ENCODE measurements around the gene CCDC27. TPM values are rescaled to one million over a fixed set of nuclear protein-coding genes. Genes with fewer than 3 reads are reported as not detected.

Gene CCDC27
- total RNA-seq, 4 donors from 2014 or later = 0.13 TPM; not detected in 3

DNA sequence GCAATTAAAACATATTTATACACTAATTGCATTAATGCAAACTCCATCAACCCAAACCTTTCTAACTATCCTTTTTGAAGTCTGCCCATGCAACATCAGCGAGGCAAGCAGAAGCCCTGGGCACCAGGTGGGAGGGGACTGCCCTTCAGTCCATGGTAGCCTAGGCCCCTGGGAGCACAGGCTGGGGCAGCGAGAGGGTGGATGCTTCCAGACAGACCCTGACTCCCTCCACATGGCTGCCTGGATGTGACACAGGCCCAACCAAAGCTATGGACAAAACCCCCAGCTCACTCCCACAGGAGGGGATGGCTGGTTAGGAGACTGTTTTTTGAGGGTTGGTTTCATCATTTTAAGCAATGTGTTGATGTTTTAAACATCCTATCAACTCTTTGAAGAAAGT is 61.8 kb downstream of the CCDC27 start:
- DNase-seq = no peak
- H3K9me3 ChIP-seq = no peaks in the 10 kb centered on the region
- intact Hi-C loops (cut with DNase I) = no loop called here
- peaks cover 14 to 19% of the 10 kb centered on the region in 2 donors for H3K36me3 ChIP-seq
- no peak overlapping the region for H3K4me3 ChIP-seq (replicated peaks in 1 of 3)
- H3K27me3 ChIP-seq = no peaks in the 10 kb centered on the region
- 92 to 100% methylated on average over 2 of the region's 2 CpGs for WGBS, 2 donors
- H3K27ac ChIP-seq = no peak overlapping the region
- TF ChIP-seq POLR2A (IDR thresholded peaks at IDR 0.05) = no peak
- TF ChIP-seq, protein P1, sequence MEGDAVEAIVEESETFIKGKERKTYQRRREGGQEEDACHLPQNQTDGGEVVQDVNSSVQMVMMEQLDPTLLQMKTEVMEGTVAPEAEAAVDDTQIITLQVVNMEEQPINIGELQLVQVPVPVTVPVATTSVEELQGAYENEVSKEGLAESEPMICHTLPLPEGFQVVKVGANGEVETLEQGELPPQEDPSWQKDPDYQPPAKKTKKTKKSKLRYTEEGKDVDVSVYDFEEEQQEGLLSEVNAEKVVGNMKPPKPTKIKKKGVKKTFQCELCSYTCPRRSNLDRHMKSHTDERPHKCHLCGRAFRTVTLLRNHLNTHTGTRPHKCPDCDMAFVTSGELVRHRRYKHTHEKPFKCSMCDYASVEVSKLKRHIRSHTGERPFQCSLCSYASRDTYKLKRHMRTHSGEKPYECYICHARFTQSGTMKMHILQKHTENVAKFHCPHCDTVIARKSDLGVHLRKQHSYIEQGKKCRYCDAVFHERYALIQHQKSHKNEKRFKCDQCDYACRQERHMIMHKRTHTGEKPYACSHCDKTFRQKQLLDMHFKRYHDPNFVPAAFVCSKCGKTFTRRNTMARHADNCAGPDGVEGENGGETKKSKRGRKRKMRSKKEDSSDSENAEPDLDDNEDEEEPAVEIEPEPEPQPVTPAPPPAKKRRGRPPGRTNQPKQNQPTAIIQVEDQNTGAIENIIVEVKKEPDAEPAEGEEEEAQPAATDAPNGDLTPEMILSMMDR (IDR thresholded peaks at IDR 0.05) = no peak
- H3K4me1 ChIP-seq = no peaks in the 10 kb centered on the region

DNA sequence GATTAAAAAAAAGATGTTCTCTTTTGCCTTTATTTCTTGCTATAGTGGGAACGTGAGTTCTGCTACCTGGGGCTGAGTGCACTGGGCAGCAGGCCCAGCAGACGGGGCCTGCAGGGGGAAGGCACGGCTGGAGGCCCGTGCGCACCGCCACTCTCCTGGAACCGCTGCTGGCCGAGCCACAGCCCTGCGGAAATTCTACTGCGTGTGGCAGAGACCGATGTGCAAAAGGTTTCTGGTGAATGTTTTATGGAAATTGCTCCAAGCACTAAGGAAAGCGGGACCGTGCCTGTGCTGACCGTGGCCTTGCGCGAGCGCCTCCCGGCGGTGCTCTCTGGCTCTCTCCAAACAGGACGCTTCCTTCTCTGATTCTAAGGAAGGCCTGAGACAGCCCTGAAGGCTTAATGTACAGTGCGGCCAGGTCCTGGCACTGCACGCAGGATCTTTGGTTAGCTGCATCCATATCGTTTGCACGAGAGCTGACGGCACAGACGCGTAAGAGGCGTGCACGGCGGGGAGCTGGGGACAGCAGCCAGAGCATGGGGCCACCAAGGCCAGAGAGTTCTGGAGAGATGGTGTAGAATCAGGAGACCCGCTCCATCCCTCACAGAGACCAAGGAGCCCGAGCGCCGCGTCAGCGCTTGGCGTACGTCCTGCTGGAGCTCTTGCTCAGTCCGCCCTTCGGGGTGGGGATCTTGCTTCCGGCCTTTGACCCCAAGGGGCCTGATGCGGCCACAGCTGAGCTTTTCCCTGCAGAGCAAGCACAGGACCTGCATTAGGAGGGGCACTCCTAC is 62.7 kb downstream of the CCDC27 start:
- WGBS, 2 donors = 90 to 91% methylated on average over 42 of the region's 42 CpGs
- Histone ChIP-seq H3K4me3 (replicated peaks in 1 of 3) (no peak overlapping the region), H3K27ac (no peak overlapping the region), H3K9me3 (no peaks in the 10 kb centered on the region), H3K4me1 (no peaks in the 10 kb centered on the region), H3K27me3 (no peaks in the 10 kb centered on the region), H3K36me3 (peaks cover 14 to 28% of the 10 kb centered on the region in 2 donors)
- intact Hi-C loops (cut with DNase I) = no loop called here
- peak in 1 of 2 donors; percentile 17 for DNase-seq
- TF ChIP-seq, protein P1 (IDR thresholded peaks at IDR 0.05) = no peak
- no peak for TF ChIP-seq POLR2A (IDR thresholded peaks at IDR 0.05)

DNA sequence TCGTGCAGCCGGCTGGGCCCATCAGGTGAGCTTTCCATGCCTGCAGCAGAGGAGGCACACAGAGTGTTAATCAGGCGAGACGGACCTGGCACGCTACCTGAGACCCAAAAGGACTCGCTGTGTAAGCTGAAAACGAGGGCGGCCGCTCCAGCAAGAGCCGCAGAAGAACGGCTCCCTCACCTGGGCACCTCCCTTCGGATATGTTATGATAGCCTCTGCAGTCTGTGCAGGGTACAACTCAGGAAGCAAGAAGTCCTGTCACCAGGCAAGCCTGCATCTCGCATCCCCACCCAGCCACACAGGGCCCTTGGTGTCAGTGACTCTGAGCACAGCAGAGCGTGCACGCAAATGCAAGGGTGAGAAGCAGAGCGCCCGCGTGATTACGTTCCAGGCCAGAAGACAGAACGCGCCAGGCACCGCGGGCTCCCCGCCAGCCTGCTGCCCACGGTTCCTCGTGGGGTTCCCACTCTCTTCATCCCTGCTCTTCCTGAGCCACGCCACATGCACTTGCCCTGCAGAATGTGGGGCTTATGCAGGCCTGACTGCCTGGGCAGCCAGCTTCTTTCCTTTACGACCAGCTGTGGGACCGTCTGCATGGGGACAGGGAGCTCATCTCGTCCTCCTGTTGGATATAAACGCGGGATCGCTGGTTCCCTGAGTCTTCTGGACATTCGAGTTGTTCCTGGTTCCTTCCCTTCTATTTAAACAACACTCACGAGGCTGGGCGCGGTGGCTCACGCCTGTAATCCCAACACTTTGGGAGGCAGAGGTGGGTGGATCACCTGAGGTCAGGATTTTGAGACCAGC is 64.3 kb downstream of the CCDC27 start:
- Histone ChIP-seq H3K36me3 (peaks cover 14 to 33% of the 10 kb centered on the region in 2 donors), H3K9me3 (no peaks in the 10 kb centered on the region), H3K4me1 (no peaks in the 10 kb centered on the region), H3K4me3 (replicated peaks in 1 of 3) (no peak overlapping the region), H3K27me3 (no peaks in the 10 kb centered on the region), H3K27ac (no peak overlapping the region)
- intact Hi-C loops (cut with DNase I) = no loop called here
- TF ChIP-seq POLR2A (IDR thresholded peaks at IDR 0.05) = no peak
- TF ChIP-seq, protein P1 (IDR thresholded peaks at IDR 0.05) = no peak
- DNase-seq = peak; percentile 49 to 55
- 86 to 89% methylated on average over 38 of the region's 38 CpGs for WGBS, 2 donors

DNA sequence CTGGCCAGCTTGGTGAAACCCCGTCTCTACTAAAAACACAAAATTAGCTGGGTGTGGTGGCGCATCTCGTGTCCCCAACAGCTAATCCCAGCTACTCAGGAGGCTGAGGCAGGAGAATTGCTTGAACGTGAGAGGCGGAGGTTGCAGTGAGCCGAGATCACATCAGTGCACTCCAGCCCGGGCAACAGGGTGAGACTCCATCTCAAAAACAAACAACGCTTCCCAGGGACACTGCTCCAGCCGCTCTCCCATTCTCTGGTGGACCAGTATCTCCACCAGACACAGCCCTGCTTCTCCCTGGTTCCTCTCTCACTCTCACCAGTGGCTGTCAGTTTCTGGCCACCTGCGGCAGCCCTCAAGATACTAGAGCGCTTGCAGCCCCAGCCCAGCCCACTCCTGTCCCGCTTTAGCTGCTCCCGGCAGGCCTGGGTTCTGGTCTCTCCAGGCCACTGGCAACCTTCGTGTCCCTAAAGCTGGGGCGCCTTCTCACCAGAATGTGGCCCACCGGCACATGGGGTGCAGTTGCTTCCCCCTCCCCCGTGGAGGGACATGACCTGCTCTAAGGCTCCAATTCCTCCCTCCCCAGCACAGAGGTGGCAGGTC is 65.0 kb downstream of the CCDC27 start:
- no peaks in the 10 kb centered on the region for H3K27me3 ChIP-seq
- no peak overlapping the region for H3K4me3 ChIP-seq (replicated peaks in 1 of 3)
- TF ChIP-seq, protein P1 (IDR thresholded peaks at IDR 0.05) = no peak
- TF ChIP-seq POLR2A (IDR thresholded peaks at IDR 0.05) = no peak
- no peak overlapping the region for H3K27ac ChIP-seq
- WGBS, 2 donors = 90 to 94% methylated on average over 16 of the region's 17 CpGs
- intact Hi-C loops (cut with DNase I) = no loop called here
- no peaks in the 10 kb centered on the region for H3K9me3 ChIP-seq
- no peaks in the 10 kb centered on the region for H3K4me1 ChIP-seq
- peaks cover 17 to 33% of the 10 kb centered on the region in 2 donors for H3K36me3 ChIP-seq
- DNase-seq = no peak
